K562 (cell line): ENCODE data around the gene NPHP3. TPM values are rescaled to one million over a fixed set of nuclear protein-coding genes. Genes with fewer than 3 reads are reported as not detected.

ENCODE experiments used
- ATAC-seq: fragments of 200-7000 bp; cut with Tn5 transposase; 3 replicates; pipeline ENCODE4 v1.9.1; 2020; ENCODE audit warnings: moderate library complexity
- BruUV-seq: library from RNA; stranded (reverse); fragments of 400-500 nt; replicated peaks from 2 replicates; lab custom pipeline; 2021; lab: Mats Ljungman, UMichigan
- CTCF ChIA-PET: fragments of 300-600 bp; formaldehyde crosslinking; extraction: SDS; loops from one replicate; lab custom pipeline; 2021; ENCODE audit warnings: low intra/inter-chr PET ratio; lab: Yijun Ruan, JAX
- POLR2A ChIA-PET: fragments of 300-600, 350-650 bp; sonication (Branson Sonifier 250); formaldehyde crosslinking; extraction: SDS; loops from one replicate; lab custom pipeline; 2021; ENCODE audit warnings: antibody characterized with exemption, inconsistent platforms; lab: Yijun Ruan, JAX
- DNase-seq, 4 experiments: peaks; one replicate each; pipeline versions ENCODE4 v3.0.0 to v3.0.0-alpha.2; 2011 to 2018; ENCODE audit warnings: low spot score in 3 of 4, mixed read lengths in 3 of 4; ENCODE audit errors: extremely low read depth in 1 of 4
- FAIRE-seq: peaks from 2 replicates; lab custom pipeline; 2011; peaks lifted over from hg19 to GRCh38; lab: Jason Lieb, UNC
- H2AFZ ChIP-seq: 2 replicates; pipeline ENCODE4 v1.6.0; 2011; ENCODE audit warnings: low read depth, low read length, control low read depth, inconsistent platforms
- H3K27ac ChIP-seq: fragments of 200-600 bp; 3 replicates; pipeline ENCODE4 v1.8.0; 2011; ENCODE audit warnings: low read depth, mild to moderate bottlenecking, control low read depth, inconsistent platforms, low read length, moderate library complexity, mixed read lengths; ENCODE audit errors: extremely low read depth
- H3K27me3 ChIP-seq, 2 experiments: fragments of 300-600 bp in 1 of 2; 2 replicates in 1 of 2; 3 replicates in 1 of 2; pipeline versions ENCODE4 v1.6.0 to v1.8.0; 2011; ENCODE audit warnings: inconsistent platforms in 2 of 2, low read length in 2 of 2, mild to moderate bottlenecking in 1 of 2, mixed read lengths in 1 of 2, moderate library complexity in 1 of 2; ENCODE audit not compliant: control insufficient read depth in 2 of 2, insufficient read depth in 2 of 2
- H3K36me3 ChIP-seq: fragments of 300-600 bp; 3 replicates; pipeline ENCODE4 v1.8.0; 2011; ENCODE audit warnings: mild to moderate bottlenecking, low read length, inconsistent platforms; ENCODE audit not compliant: control insufficient read depth, insufficient read depth
- H3K4me1 ChIP-seq, 2 experiments: fragments of 200-600 bp in 1 of 2; replicated peaks in 1 of 2; 2 replicates in 1 of 2; 3 replicates in 1 of 2; pipeline versions ENCODE4 v1.5.1 to v1.8.0; 2011; ENCODE audit warnings: inconsistent platforms in 2 of 2, low read length in 2 of 2, mild to moderate bottlenecking in 1 of 2, mixed read lengths in 1 of 2, moderate library complexity in 1 of 2; ENCODE audit not compliant: control insufficient read depth in 2 of 2, insufficient read depth in 2 of 2
- H3K4me2 ChIP-seq: 2 replicates; pipeline ENCODE4 v1.6.1; 2011; ENCODE audit warnings: low read length, control low read depth, inconsistent platforms, mixed read lengths; ENCODE audit not compliant: insufficient read depth
- H3K4me3 ChIP-seq: fragments of 200-600 bp; sonication (generic), shearing (Covaris generic); 2 replicates; pipeline ENCODE4 v1.5.1; 2016; ENCODE audit warnings: control low read depth, inconsistent platforms
- H3K79me2 ChIP-seq: fragments of 200-600 bp; 3 replicates; pipeline ENCODE4 v1.8.0; 2011; ENCODE audit warnings: low read length, inconsistent platforms; ENCODE audit not compliant: control insufficient read depth, insufficient read depth
- H3K9ac ChIP-seq, 2 experiments: 2 replicates each; pipeline versions ENCODE4 v1.6.0 to v1.6.1; 2011; ENCODE audit warnings: low read depth in 2 of 2, low read length in 2 of 2, control low read depth in 1 of 2, inconsistent platforms in 1 of 2, mild to moderate bottlenecking in 1 of 2, mixed read lengths in 1 of 2; ENCODE audit not compliant: insufficient read depth in 1 of 2
- H3K9me1 ChIP-seq: one replicate; pipeline ENCODE4 v1.6.0; 2011; ENCODE audit warnings: inconsistent platforms, mild to moderate bottlenecking, low read length, moderate library complexity; ENCODE audit not compliant: control insufficient read depth, insufficient read depth
- H3K9me3 ChIP-seq: replicated peaks from 2 replicates; pipeline ENCODE4 v1.5.1; 2011; ENCODE audit warnings: low read depth, low read length, inconsistent platforms; ENCODE audit not compliant: control insufficient read depth, insufficient read depth
- H4K20me1 ChIP-seq: replicated peaks from 2 replicates; pipeline ENCODE4 v1.6.1; 2011; ENCODE audit warnings: low read length, inconsistent platforms, mixed read lengths; ENCODE audit not compliant: control insufficient read depth, insufficient read depth
- E2F1 ChIP-seq: sonication (generic); formaldehyde crosslinking; IDR thresholded peaks from 2 replicates; pipeline ENCODE4 v1.8.1; 2023; ENCODE audit warnings: mild to moderate bottlenecking, missing genetic modification reagents, moderate library complexity
- NR1H2 ChIP-seq: sonication (generic); formaldehyde crosslinking; IDR thresholded peaks from 2 replicates; pipeline ENCODE4 v1.4.0; 2020; ENCODE audit warnings: mild to moderate bottlenecking, missing genetic modification reagents
- RAD21 ChIP-seq, 2 experiments: fragments of 250-450 bp in 1 of 2; fragments of 450-650 bp in 1 of 2; sonication (Bioruptor Pico) in 1 of 2; formaldehyde crosslinking in 1 of 2; IDR thresholded peaks in 1 of 2; conservative IDR thresholded peaks in 1 of 2; 2 replicates each; pipeline versions ENCODE4 v1.4.0 to v1.8.0; 2020 to 2022; ENCODE audit warnings: mild to moderate bottlenecking in 2 of 2, moderate library complexity in 1 of 2
- TRIM24 ChIP-seq, 2 experiments: fragments of 450-650 bp; IDR thresholded peaks; 2 replicates each; pipeline ENCODE4 v1.6.1; 2016
- in situ Hi-C: fragments of 300-500 bp; cut with MboI; formaldehyde crosslinking; loops from 4 replicates; pipeline ENCODE4 v1.15.0; 2018; ENCODE audit warnings: inconsistent platforms, mixed read lengths
- intact Hi-C: fragments of 100-400 bp; cut with micrococcal nuclease; formaldehyde crosslinking; loops from 2 replicates; pipeline ENCODE4 v1.14.2; 2022
- polyA plus RNA-seq, 8 experiments: library from polyadenylated mRNA; depleted of rRNA in 4 of 8; stranded (reverse) in 5 of 8; unstranded in 3 of 8; fragments of >200 nt; fragmentation: Nextera tagmentation in 2 of 8; fragmentation: Illumina TruSeq in 1 of 8; extraction: Ambion mirVana in 2 of 8; extraction: Trizol in 1 of 8; gene quantifications; 2 replicates each; pipeline versions ENCODE4 v1.2.1 to v1.2.3, GENCODE V29; 2011 to 2014; ENCODE audit warnings: inconsistent platforms in 1 of 8, missing spikeins in 1 of 8
- total RNA-seq, 7 experiments: library from RNA; depleted of rRNA in 6 of 7; stranded (reverse); fragments of >200 nt in 6 of 7; fragmentation: Illumina TruSeq in 2 of 7; extraction: Trizol in 2 of 7; gene quantifications; 2 replicates each; pipeline versions ENCODE4 v1.2.1 to v1.2.3, GENCODE V29; 2011 to 2021; ENCODE audit warnings: low replicate concordance in 1 of 7
- TF ChIP-seq, protein P1 (sequence below): fragments of 450-650 bp; IDR thresholded peaks from 2 replicates; pipeline ENCODE4 v1.7.1; 2018; ENCODE audit warnings: mild to moderate bottlenecking, low read depth; ENCODE audit not compliant: partially characterized antibody
- TF ChIP-seq, protein P2 (sequence below), 2 experiments: fragments of 450-650 bp in 1 of 2; sonication (generic) in 1 of 2; formaldehyde crosslinking in 1 of 2; IDR thresholded peaks; 2 replicates each; pipeline versions ENCODE4 v1.7.1 to v1.9.0; 2016 to 2022; ENCODE audit warnings: inconsistent platforms in 1 of 2, mild to moderate bottlenecking in 1 of 2, missing genetic modification reagents in 1 of 2

NPHP3 gene
- total and polyA plus RNA-seq, 9 of the 15 experiments (the other 6 are each of a cell fraction or from before 2014, with no cell fraction given): 0.62 to 13.2 (median 5.8) TPM

DNA sequence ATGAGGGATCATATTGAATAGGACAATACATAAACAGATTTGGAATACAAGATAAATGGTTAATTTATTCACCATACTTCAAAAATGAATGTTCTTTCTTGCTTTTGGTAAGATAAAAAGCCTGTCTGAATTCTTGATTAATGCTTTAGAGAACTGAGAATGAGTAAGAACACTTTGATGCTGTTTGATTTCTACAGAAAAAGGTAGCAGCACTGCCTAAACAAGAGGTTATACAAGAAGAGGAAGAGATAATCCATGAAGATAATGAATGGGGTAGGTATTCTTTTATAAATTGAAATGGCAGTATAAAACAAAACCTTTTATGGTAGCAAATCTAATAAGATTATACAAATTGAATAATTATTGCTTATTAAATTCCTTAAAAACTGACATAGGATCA lies 46.8 kb downstream of the NPHP3 start:
- Histone ChIP-seq H3K27ac (no peak overlapping the region), H3K9me1 (no peaks in the 10 kb centered on the region), H3K79me2 (no peaks in the 10 kb centered on the region), H3K4me3 (no peak overlapping the region), H3K4me1 (no peaks in the 10 kb centered on the region), H4K20me1 (no peaks in the 10 kb centered on the region), H3K27me3 (no peaks in the 10 kb centered on the region), H2AFZ (no peak overlapping the region), H3K4me2 (no peak overlapping the region), H3K36me3 (peaks cover 64% of the 10 kb centered on the region), H3K9me3 (no peaks in the 10 kb centered on the region), H3K9ac (no peak overlapping the region)
- CTCF ChIA-PET: no interaction called here
- POLR2A ChIA-PET: interaction anchor here (1.1 kb wide), 1 partner anchor 15 kb away, joined by 4 read pairs; no protein-coding TSS in a partner anchor
- TF ChIP-seq E2F1 (CRISPR knock-in tag) (no peak), RAD21 (CRISPR knock-in tag; conservative IDR thresholded peaks at IDR 0.05 in 1 of 2, IDR thresholded peaks at IDR 0.05 in 1 of 2) (no peak), NR1H2 (CRISPR knock-in tag) (no peak), TRIM24 (IDR thresholded peaks at IDR 0.05) (no peak)
- TF ChIP-seq, protein P1, sequence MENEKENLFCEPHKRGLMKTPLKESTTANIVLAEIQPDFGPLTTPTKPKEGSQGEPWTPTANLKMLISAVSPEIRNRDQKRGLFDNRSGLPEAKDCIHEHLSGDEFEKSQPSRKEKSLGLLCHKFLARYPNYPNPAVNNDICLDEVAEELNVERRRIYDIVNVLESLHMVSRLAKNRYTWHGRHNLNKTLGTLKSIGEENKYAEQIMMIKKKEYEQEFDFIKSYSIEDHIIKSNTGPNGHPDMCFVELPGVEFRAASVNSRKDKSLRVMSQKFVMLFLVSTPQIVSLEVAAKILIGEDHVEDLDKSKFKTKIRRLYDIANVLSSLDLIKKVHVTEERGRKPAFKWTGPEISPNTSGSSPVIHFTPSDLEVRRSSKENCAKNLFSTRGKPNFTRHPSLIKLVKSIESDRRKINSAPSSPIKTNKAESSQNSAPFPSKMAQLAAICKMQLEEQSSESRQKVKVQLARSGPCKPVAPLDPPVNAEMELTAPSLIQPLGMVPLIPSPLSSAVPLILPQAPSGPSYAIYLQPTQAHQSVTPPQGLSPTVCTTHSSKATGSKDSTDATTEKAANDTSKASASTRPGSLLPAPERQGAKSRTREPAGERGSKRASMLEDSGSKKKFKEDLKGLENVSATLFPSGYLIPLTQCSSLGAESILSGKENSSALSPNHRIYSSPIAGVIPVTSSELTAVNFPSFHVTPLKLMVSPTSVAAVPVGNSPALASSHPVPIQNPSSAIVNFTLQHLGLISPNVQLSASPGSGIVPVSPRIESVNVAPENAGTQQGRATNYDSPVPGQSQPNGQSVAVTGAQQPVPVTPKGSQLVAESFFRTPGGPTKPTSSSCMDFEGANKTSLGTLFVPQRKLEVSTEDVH: no peak
- TF ChIP-seq, protein P2, sequence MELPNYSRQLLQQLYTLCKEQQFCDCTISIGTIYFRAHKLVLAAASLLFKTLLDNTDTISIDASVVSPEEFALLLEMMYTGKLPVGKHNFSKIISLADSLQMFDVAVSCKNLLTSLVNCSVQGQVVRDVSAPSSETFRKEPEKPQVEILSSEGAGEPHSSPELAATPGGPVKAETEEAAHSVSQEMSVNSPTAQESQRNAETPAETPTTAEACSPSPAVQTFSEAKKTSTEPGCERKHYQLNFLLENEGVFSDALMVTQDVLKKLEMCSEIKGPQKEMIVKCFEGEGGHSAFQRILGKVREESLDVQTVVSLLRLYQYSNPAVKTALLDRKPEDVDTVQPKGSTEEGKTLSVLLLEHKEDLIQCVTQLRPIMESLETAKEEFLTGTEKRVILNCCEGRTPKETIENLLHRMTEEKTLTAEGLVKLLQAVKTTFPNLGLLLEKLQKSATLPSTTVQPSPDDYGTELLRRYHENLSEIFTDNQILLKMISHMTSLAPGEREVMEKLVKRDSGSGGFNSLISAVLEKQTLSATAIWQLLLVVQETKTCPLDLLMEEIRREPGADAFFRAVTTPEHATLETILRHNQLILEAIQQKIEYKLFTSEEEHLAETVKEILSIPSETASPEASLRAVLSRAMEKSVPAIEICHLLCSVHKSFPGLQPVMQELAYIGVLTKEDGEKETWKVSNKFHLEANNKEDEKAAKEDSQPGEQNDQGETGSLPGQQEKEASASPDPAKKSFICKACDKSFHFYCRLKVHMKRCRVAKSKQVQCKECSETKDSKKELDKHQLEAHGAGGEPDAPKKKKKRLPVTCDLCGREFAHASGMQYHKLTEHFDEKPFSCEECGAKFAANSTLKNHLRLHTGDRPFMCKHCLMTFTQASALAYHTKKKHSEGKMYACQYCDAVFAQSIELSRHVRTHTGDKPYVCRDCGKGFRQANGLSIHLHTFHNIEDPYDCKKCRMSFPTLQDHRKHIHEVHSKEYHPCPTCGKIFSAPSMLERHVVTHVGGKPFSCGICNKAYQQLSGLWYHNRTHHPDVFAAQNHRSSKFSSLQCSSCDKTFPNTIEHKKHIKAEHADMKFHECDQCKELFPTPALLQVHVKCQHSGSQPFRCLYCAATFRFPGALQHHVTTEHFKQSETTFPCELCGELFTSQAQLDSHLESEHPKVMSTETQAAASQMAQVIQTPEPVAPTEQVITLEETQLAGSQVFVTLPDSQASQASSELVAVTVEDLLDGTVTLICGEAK (IDR thresholded peaks at IDR 0.05): no peak
- TF ChIP-seq, protein P2 (CRISPR knock-in tag; IDR thresholded peaks at IDR 0.05): no peak
- FAIRE-seq (no peak), ATAC-seq (no peak), DNase-seq (no peak)
- in situ Hi-C loops (no loop called here), intact Hi-C loops (no loop called here)
- no TSS peak for BruUV-seq
